IMR-90 (cell line): ENCODE measurements around the gene GPR135. TPM values are rescaled to one million over a fixed set of nuclear protein-coding genes. Genes with fewer than 3 reads are reported as not detected.

Experiments used
- ATAC-seq: fragments of 200-7000 bp; cut with Tn5 transposase; 2 replicates; pipeline ENCODE4 v1.9.1; 2020; ENCODE audit warnings: low read depth, mild to moderate bottlenecking, moderate library complexity
- BruUV-seq: library from RNA; stranded (reverse); fragments of 400-500 nt; replicated peaks from 2 replicates; lab custom pipeline; 2021; lab: Mats Ljungman, UMichigan
- CTCF ChIA-PET: fragments of 300-600 bp; formaldehyde crosslinking; extraction: SDS; loops from one replicate; lab custom pipeline; 2021; ENCODE audit warnings: antibody characterized with exemption; lab: Yijun Ruan, JAX
- POLR2A ChIA-PET: fragments of 300-600 bp; sonication (Branson Sonifier 250); formaldehyde crosslinking; loops from one replicate; lab custom pipeline; 2022; ENCODE audit warnings: antibody characterized with exemption; ENCODE audit not compliant: unreplicated experiment; lab: Charles Lee
- DNase-seq: peaks from one replicate; pipeline ENCODE4 v3.0.0; 2013
- H2AFZ ChIP-seq: replicated peaks from 2 replicates; pipeline ENCODE3; 2013; ENCODE audit warnings: low read length, mild to moderate bottlenecking; ENCODE audit not compliant: poor library complexity
- H2AK5ac ChIP-seq: 2 replicates; pipeline ENCODE4 v1.6.1; 2013; ENCODE audit warnings: low read depth, low read length, inconsistent platforms
- H2AK9ac ChIP-seq: replicated peaks from 2 replicates; pipeline ENCODE3; 2013; ENCODE audit warnings: mild to moderate bottlenecking, low read depth, low read length, moderate library complexity; ENCODE audit not compliant: poor library complexity
- H2BK120ac ChIP-seq: 2 replicates; pipeline ENCODE4 v1.6.1; 2013; ENCODE audit warnings: low read depth, low read length, inconsistent platforms
- H2BK15ac ChIP-seq: 3 replicates; pipeline ENCODE4 v1.6.1; 2013; ENCODE audit warnings: low read depth, low read length, inconsistent platforms
- H2BK20ac ChIP-seq: 2 replicates; pipeline ENCODE4 v1.6.1; 2013; ENCODE audit warnings: low read depth, mild to moderate bottlenecking, inconsistent platforms, low read length, moderate library complexity
- H2BK5ac ChIP-seq: 2 replicates; pipeline ENCODE4 v1.6.1; 2013; ENCODE audit warnings: mild to moderate bottlenecking, low read depth, low read length, inconsistent platforms; ENCODE audit not compliant: poor library complexity, severe bottlenecking
- H3K14ac ChIP-seq: replicated peaks from 2 replicates; pipeline ENCODE4 v1.6.1; 2013; ENCODE audit warnings: low read depth, low read length, inconsistent platforms
- H3K18ac ChIP-seq: 2 replicates; pipeline ENCODE4 v1.6.1; 2013; ENCODE audit warnings: low read depth, low read length, control low read depth
- H3K23ac ChIP-seq: 2 replicates; pipeline ENCODE4 v1.6.1; 2013; ENCODE audit warnings: low read depth, low read length, inconsistent platforms
- H3K27ac ChIP-seq: 2 replicates; pipeline ENCODE4 v1.5.1; 2013; ENCODE audit warnings: mild to moderate bottlenecking, control low read depth, low read length; ENCODE audit not compliant: insufficient read depth
- H3K27me3 ChIP-seq: 2 replicates; pipeline ENCODE4 v1.6.1; 2013; ENCODE audit warnings: low read length; ENCODE audit not compliant: control insufficient read depth, insufficient read depth
- H3K36me3 ChIP-seq: 2 replicates; pipeline ENCODE4 v1.6.1; 2013; ENCODE audit warnings: low read length, mixed read lengths; ENCODE audit not compliant: control insufficient read depth, insufficient read depth
- H3K4ac ChIP-seq: 2 replicates; pipeline ENCODE4 v1.6.1; 2013; ENCODE audit warnings: low read depth, low read length, inconsistent platforms
- H3K4me1 ChIP-seq: 2 replicates; pipeline ENCODE4 v1.6.1; 2013; ENCODE audit warnings: low read length, mixed read lengths; ENCODE audit not compliant: control insufficient read depth, insufficient read depth
- H3K4me2 ChIP-seq: 2 replicates; pipeline ENCODE4 v1.6.1; 2013; ENCODE audit warnings: low read depth, mild to moderate bottlenecking, control low read depth, low read length, moderate library complexity
- H3K4me3 ChIP-seq: 2 replicates; pipeline ENCODE4 v1.5.1; 2013; ENCODE audit warnings: low read depth, mild to moderate bottlenecking, control low read depth, low read length, moderate library complexity; ENCODE audit not compliant: insufficient read depth
- H3K56ac ChIP-seq: 2 replicates; pipeline ENCODE4 v1.6.1; 2013; ENCODE audit warnings: low read length, inconsistent platforms; ENCODE audit not compliant: insufficient read depth; ENCODE audit errors: extremely low read depth
- H3K79me1 ChIP-seq, 2 experiments: 2 replicates each; pipeline ENCODE4 v1.6.1; 2013; ENCODE audit warnings: low read length in 2 of 2, inconsistent platforms in 1 of 2, low read depth in 1 of 2
- H3K9ac ChIP-seq: 2 replicates; pipeline ENCODE4 v1.6.1; 2013; ENCODE audit warnings: low read depth, low read length, control low read depth
- H3K9me1 ChIP-seq: 2 replicates; pipeline ENCODE4 v1.6.1; 2013; ENCODE audit warnings: low read length, inconsistent platforms; ENCODE audit not compliant: insufficient read depth
- H3K9me3 ChIP-seq: 2 replicates; pipeline ENCODE4 v1.6.1; 2013; ENCODE audit warnings: low read length; ENCODE audit not compliant: control insufficient read depth, insufficient read depth
- H4K20me1 ChIP-seq: 2 replicates; pipeline ENCODE4 v1.6.1; 2013; ENCODE audit warnings: low read length, inconsistent platforms; ENCODE audit not compliant: insufficient read depth
- H4K5ac ChIP-seq: 2 replicates; pipeline ENCODE4 v1.6.1; 2013; ENCODE audit warnings: mild to moderate bottlenecking, low read depth, low read length, control low read depth
- H4K8ac ChIP-seq, 2 experiments: 2 replicates each; pipeline ENCODE4 v1.6.1; 2013; ENCODE audit warnings: low read depth in 2 of 2, low read length in 2 of 2, control low read depth in 1 of 2, inconsistent platforms in 1 of 2
- H4K91ac ChIP-seq: 2 replicates; pipeline ENCODE4 v1.6.1; 2013; ENCODE audit warnings: low read depth, low read length, inconsistent platforms; ENCODE audit not compliant: insufficient read depth
- BHLHE40 ChIP-seq: fragments of 150-350 bp; IDR thresholded peaks from 2 replicates; pipeline ENCODE4 v1.6.1; 2016; ENCODE audit warnings: mild to moderate bottlenecking, low read depth, low read length
- CHD1 ChIP-seq: IDR thresholded peaks from 2 replicates; pipeline ENCODE4 v1.6.1; 2012; ENCODE audit warnings: low read depth, low read length, improper control_type of control experiment
- MAFK ChIP-seq: IDR thresholded peaks from 2 replicates; pipeline ENCODE4 v1.6.1; 2012; ENCODE audit warnings: low read depth, low read length, improper control_type of control experiment
- MAZ ChIP-seq: IDR thresholded peaks from 2 replicates; pipeline ENCODE4 v1.6.1; 2012; ENCODE audit warnings: low read depth, mild to moderate bottlenecking, low read length, improper control_type of control experiment, moderate library complexity, borderline replicate concordance
- MXI1 ChIP-seq: IDR thresholded peaks from 2 replicates; pipeline ENCODE4 v1.6.1; 2012; ENCODE audit warnings: low read depth, mild to moderate bottlenecking, low read length, moderate library complexity, borderline replicate concordance
- NFE2L2 ChIP-seq: fragments of 150-350 bp; IDR thresholded peaks from 2 replicates; pipeline ENCODE4 v1.6.1; 2016; ENCODE audit warnings: low read depth, mild to moderate bottlenecking, low read length
- POLR2A ChIP-seq: IDR thresholded peaks from 2 replicates; pipeline ENCODE4 v1.6.1; 2012; ENCODE audit warnings: mild to moderate bottlenecking, low read depth, low read length
- RAD21 ChIP-seq: IDR thresholded peaks from 2 replicates; pipeline ENCODE4 v1.6.1; 2012; ENCODE audit warnings: low read length, improper control_type of control experiment
- RCOR1 ChIP-seq: IDR thresholded peaks from 2 replicates; pipeline ENCODE4 v1.6.1; 2012; ENCODE audit warnings: mild to moderate bottlenecking, low read length, improper control_type of control experiment; ENCODE audit not compliant: insufficient replicate concordance
- RFX5 ChIP-seq: IDR thresholded peaks from 2 replicates; pipeline ENCODE4 v1.8.0; 2012; ENCODE audit warnings: low read depth, mild to moderate bottlenecking, low read length, moderate library complexity
- USF2 ChIP-seq: fragments of 150-350 bp; IDR thresholded peaks from 2 replicates; pipeline ENCODE4 v1.6.1; 2017; ENCODE audit warnings: mild to moderate bottlenecking, antibody characterized with exemption, low read length, low read depth
- WGBS, 2 experiments: methylation state at CpG; one replicate each; pipeline versions ENCODE4 v1.1.5 to v1.1.7; 2013; ENCODE audit warnings: missing lambda C conversion rate in 2 of 2; ENCODE audit not compliant: insufficient read length in 1 of 2; ENCODE audit errors: extremely low coverage in 2 of 2; 5-methylcytosine and 5-hydroxymethylcytosine counted together
- dilution Hi-C: fragments of 300-500 bp; cut with HindIII; formaldehyde crosslinking; loops from one replicate; pipeline ENCODE4 v1.14.3; 2018; ENCODE audit warnings: low sequenced_read_pairs; ENCODE audit not compliant: unreplicated experiment
- in situ Hi-C: fragments of 300-500 bp; cut with MboI; formaldehyde crosslinking; loops from 3 replicates; pipeline ENCODE4 v1.14.3; 2019; ENCODE audit warnings: low sequenced_read_pairs, inconsistent platforms, mixed read lengths
- intact Hi-C: fragments of 100-400 bp; cut with micrococcal nuclease; formaldehyde crosslinking; loops from 2 replicates; pipeline ENCODE4 v1.10.0; 2022
- polyA plus RNA-seq, 3 experiments: library from polyadenylated mRNA; depleted of rRNA; stranded (reverse); fragments of >200 nt; gene quantifications; 2 replicates each; pipeline ENCODE4 v1.2.3, GENCODE V29; 2012; ENCODE audit warnings: low replicate concordance in 1 of 3
- total RNA-seq: library from RNA; depleted of rRNA; stranded (reverse); fragments of >200 nt; gene quantifications from 2 replicates; pipeline ENCODE4 v1.2.3, GENCODE V29; 2012
- TF ChIP-seq, protein P1 (sequence below): conservative IDR thresholded peaks from 2 replicates; pipeline ENCODE4 v1.5.1; 2012; ENCODE audit warnings: mild to moderate bottlenecking, low read depth, low read length, improper control_type of control experiment
- TF ChIP-seq, protein P2 (sequence below): fragments of 150-350 bp; IDR thresholded peaks from 2 replicates; pipeline ENCODE4 v1.6.1; 2016; ENCODE audit warnings: low read depth, mild to moderate bottlenecking, low read length, moderate library complexity, borderline replicate concordance

GPR135 gene
- total and polyA plus RNA-seq, 2 of the 4 experiments (the other 2 are of a cell fraction): 1.3 to 2.4 TPM

GRCh38 chr14:59483819-59484638 is 18.8 kb upstream of the GPR135 start, which contains the start of the genes JKAMP and L3HYPDH:
JKAMP (plus strand) TSS chr14:59484517; CDS start chr14:59484590, 73 bp downstream.
L3HYPDH (minus strand) TSS chr14:59484408; CDS start chr14:59484316, 92 bp downstream.
- dilution Hi-C loops: no loop called here
- in situ Hi-C loops: loop anchor here (25.0 kb wide), 1 partner anchor 603 kb away; the partner anchor contains the start of gene PCNX4
- WGBS, 2 experiments: 0% methylated on average over 34 of the region's 92 CpGs; no CpG with 5 or more reads in 1 of the 2 experiments
- peak within 1 kb of the TSS; percentile 94 for H3K27ac ChIP-seq
- ATAC-seq: peak; percentile 85
- peak; percentile 94 for DNase-seq
- H3K79me1 ChIP-seq: peaks cover 13 to 52% of the 10 kb centered on the region in 2 experiments
- H3K18ac ChIP-seq: peak within 1 kb of the TSS; percentile 90
- ChIA-PET POLR2A (no interaction called here), CTCF (interaction anchor here (0.6 to 2.6 kb wide), 3 partner anchors 12 to 25 kb away, joined by 3 to 12 read pairs (median 4); no protein-coding TSS in a partner anchor)
- peaks cover 7% of the 10 kb centered on the region for H3K36me3 ChIP-seq
- H3K4me3 ChIP-seq: peak within 1 kb of the TSS; percentile 94
- peak within 1 kb of the TSS; percentile 97 for H3K4ac ChIP-seq
- H2BK15ac ChIP-seq: peak within 1 kb of the TSS; percentile 69
- H4K91ac ChIP-seq: peak within 1 kb of the TSS; percentile 94
- intact Hi-C loops: no loop called here
- H3K27me3 ChIP-seq: no peaks in the 10 kb centered on the region
- H3K14ac ChIP-seq: peak within 1 kb of the TSS; percentile 99
- no peaks in the 10 kb centered on the region for H3K9me3 ChIP-seq
- H4K5ac ChIP-seq: peak within 1 kb of the TSS; percentile 88
- TF ChIP-seq USF2 (peak; percentile 71), NFE2L2 (no peak), MAFK (peak; percentile 60), CHD1 (peak; percentile 37; the same call in 1 of the 2 replicates), MXI1 (peak; percentile 95; the same call in 1 of the 2 replicates), RAD21 (no peak), BHLHE40 (peak; percentile 65; the same call in 1 of the 2 replicates), RFX5 (no peak), MAZ (0 out of 2 replicates have a peak, but pooled peaks have one; percentile 35), RCOR1 (no peak), POLR2A (peak; percentile 91)
- TF ChIP-seq, protein P1, sequence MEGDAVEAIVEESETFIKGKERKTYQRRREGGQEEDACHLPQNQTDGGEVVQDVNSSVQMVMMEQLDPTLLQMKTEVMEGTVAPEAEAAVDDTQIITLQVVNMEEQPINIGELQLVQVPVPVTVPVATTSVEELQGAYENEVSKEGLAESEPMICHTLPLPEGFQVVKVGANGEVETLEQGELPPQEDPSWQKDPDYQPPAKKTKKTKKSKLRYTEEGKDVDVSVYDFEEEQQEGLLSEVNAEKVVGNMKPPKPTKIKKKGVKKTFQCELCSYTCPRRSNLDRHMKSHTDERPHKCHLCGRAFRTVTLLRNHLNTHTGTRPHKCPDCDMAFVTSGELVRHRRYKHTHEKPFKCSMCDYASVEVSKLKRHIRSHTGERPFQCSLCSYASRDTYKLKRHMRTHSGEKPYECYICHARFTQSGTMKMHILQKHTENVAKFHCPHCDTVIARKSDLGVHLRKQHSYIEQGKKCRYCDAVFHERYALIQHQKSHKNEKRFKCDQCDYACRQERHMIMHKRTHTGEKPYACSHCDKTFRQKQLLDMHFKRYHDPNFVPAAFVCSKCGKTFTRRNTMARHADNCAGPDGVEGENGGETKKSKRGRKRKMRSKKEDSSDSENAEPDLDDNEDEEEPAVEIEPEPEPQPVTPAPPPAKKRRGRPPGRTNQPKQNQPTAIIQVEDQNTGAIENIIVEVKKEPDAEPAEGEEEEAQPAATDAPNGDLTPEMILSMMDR: peak; percentile 58
- TF ChIP-seq, protein P2, sequence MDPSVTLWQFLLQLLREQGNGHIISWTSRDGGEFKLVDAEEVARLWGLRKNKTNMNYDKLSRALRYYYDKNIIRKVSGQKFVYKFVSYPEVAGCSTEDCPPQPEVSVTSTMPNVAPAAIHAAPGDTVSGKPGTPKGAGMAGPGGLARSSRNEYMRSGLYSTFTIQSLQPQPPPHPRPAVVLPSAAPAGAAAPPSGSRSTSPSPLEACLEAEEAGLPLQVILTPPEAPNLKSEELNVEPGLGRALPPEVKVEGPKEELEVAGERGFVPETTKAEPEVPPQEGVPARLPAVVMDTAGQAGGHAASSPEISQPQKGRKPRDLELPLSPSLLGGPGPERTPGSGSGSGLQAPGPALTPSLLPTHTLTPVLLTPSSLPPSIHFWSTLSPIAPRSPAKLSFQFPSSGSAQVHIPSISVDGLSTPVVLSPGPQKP: no peak
- peak within 1 kb of the TSS; percentile 98 for H2AFZ ChIP-seq
- peak within 1 kb of the TSS; percentile 92 for H2BK120ac ChIP-seq
- H3K9ac ChIP-seq: peak within 1 kb of the TSS; percentile 99
- peak within 1 kb of the TSS; percentile 99 for H3K23ac ChIP-seq
- peak within 1 kb of the TSS; percentile 79 to 88 for H4K8ac ChIP-seq
- H2BK20ac ChIP-seq: peak within 1 kb of the TSS; percentile 81
- H2BK5ac ChIP-seq: peak within 1 kb of the TSS; percentile 97
- no TSS peak for BruUV-seq
- H3K4me2 ChIP-seq: peak within 1 kb of the TSS; percentile 92
- peak within 1 kb of the TSS; percentile 99 for H3K56ac ChIP-seq
- H2AK9ac ChIP-seq: peak within 1 kb of the TSS; percentile 99
- H3K9me1 ChIP-seq: peaks cover 10% of the 10 kb centered on the region
- peaks cover 13% of the 10 kb centered on the region; the same call in 1 of the 2 replicates for H4K20me1 ChIP-seq
- peak within 1 kb of the TSS; percentile 99 for H2AK5ac ChIP-seq
- H3K4me1 ChIP-seq: peaks cover 9% of the 10 kb centered on the region
